B cell (primary cell): ENCODE measurements around the gene COQ5.

Experiments
- CTCF ChIP-seq: fragments of 200-600 bp; IDR thresholded peaks from one replicate; pipeline ENCODE4 v1.8.0; 2022; ENCODE audit warnings: antibody characterized with exemption, mild to moderate bottlenecking
- EZH2 ChIP-seq: IDR thresholded peaks from 2 replicates; pipeline ENCODE4 v1.6.1; 2012; ENCODE audit warnings: borderline replicate concordance, low read depth, mild to moderate bottlenecking, moderate library complexity, low read length; ENCODE audit not compliant: insufficient read depth, poor library complexity, severe bottlenecking

GRCh38 chr12:120538281-120539156 is 9.6 kb upstream of the COQ5 start:
- TF ChIP-seq EZH2 (no peak), CTCF (no peak)
